AG20443 (cell line): ENCODE data around the gene PRKAG1.
A peak's percentile ranks its signal among the peaks of the same experiment; 100 is the strongest.

ENCODE experiments used
- DNase-seq: peaks from one replicate; pipeline ENCODE4 v3.0.0; 2012; ENCODE audit warnings: low spot score, mixed read lengths

Gene PRKAG1

GRCh38 chr12:48966177-48966895 lies 52.2 kb downstream of the PRKAG1 start:
- no peak for DNase-seq

DNA sequence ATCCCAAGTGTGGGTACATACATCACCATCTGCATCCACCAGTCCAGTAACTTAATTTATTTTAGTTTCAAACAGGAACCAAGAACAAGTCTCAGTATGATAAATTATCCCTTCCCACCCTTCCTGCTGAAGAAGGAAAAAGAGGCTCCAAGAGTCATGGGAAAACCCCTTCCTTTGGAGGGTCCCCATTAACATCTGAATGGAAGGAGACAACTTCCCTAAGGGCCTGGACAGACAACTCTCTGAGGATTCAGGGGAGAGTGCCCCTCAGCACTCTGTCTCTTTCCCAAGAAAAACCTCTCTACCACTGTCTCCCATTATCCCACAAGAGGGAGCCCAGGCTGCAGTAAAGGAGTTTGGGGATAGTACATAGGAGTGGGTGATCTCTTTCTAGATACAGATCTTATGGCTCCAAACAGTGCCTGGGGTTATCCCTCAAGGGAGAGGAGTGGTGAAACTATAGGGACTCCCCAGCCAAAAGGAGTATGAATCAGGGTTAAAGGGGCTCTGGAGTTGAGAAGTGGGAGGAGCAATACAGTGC lies 53.2 kb downstream of the PRKAG1 start:
- DNase-seq: peak; percentile 51

DNA sequence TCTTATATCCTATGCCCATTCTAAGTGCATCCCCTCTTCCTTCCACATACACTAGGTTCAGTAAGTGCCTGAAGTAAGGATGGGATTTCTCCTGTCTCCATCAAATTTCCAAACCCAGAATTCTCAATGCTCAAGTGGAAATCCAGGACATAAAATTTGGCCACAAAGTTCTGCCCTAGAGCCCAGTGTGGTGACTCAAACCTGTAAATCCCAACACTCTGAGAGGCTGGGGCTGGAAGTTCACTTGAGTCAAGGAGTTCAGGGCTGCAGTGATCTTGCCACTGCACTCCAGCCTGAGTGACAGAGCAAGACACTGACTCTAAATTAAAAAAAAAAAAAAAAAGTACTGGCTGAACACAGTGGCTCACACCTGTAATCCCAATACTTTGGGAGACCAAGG lies 56.8 kb downstream of the PRKAG1 start:
- DNase-seq: no peak

DNA sequence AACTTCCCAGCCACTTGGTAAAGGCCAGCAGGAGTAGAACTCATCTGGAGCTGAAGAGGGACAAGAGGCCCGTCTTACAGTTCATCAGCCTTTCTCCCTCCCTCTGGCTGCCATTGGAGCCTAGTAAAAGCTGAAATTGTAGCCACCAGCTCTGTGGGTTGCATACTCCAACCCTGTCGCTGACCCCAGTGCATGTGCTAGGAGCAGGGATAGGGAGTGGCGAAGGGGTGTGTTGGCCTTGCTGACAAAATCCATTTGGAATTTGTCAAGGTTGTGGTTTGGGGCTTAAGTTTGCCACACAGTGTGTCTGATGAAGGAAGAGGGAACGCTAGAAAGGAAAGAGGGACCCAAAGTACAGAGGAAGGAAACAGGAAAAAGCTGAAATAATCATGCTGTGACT lies 57.2 kb downstream of the PRKAG1 start:
- peak; percentile 19 for DNase-seq

- DNase-seq: no peak
Observed at GRCh38 chr12:48960834-48961233, 57.7 kb downstream of the PRKAG1 start.

- no peak for DNase-seq
Observed at GRCh38 chr12:48958049-48958388, 60.6 kb downstream of the PRKAG1 start.

DNA sequence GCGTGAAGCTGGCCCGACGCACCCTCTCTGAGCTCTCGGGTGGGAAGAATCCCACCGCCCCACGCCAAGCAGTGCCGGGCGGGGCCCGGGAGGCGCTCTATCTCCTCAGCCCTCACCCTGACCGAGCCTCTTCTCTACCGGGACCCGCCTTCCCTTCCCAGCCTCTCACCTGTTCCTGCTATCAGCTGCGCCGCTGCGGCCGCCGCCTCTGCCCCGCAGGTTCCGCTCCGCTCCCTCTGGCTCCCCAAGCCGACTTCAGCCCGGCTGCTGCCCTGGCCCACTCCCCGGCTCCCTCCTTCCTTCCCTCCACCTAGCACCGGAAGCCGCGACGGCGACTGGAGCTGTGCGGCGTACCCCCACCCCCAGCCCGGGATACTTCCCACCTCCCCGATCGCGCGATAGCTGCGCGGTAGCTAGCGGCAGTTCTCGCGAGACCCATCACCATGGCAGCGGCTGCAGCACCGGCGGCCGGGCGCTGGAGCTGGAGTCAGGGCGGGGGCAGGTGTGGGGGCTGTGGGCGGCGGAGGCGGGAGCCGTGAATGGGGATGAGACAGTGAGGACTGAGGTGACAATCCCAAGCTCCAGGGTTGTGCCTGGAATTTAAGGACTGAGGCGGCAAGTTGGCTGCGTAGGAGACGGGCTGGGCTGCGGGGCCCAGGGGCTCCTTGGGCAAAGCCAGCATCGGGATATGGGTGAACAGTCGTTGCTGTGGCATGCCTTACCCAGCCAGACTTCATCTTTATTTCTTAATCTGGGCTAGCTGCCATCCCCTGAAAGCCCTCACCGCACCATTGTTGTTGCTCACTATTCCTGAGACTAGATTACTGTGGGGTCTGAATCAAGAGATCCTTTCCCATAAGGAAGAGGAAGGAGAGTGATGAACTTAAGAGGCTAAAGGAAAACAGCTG lies 61.2 kb downstream of the PRKAG1 start, which contains the start of gene ARF3:
ARF3 (minus strand) TSS at position 347 of the 908 bp plus-strand sequence. CDS start 16,392 bp downstream, outside the sequence.
- DNase-seq: peak; percentile 97

GRCh38 chr12:48956279-48957140 lies 62.1 kb downstream of the PRKAG1 start:
- peak; percentile 94 for DNase-seq

DNA sequence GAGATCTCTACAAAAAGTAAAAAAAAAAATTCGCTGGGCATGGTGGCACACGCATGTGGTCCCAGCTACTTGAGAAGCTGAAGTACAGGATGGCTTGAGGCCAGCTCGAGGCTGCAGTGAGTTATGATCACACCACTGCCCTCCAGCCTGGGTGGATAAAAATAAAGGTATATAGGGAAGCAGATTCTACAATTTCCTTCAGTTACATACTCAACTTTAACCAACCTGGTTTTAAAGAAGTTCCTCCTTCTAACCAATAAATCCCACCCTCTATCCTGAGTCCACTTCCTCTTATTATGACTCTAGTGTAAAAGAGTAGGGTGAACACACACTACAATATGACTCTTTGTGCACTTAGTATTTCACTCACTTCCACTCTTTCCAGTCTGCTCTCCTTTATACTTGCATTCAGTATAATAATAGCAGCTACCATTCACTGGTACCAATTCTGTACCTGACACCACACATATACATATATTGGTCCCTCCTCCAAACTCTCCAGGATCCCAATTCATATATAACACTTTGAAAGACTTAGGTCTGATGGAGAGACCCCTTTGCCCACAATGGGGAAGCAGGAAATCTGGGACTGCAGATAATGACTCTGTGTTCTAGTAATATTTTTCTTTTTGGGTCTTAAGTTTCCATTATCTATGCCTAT lies 63.6 kb downstream of the PRKAG1 start:
- DNase-seq: no peak

GRCh38 chr12:48954061-48954460 lies 64.5 kb downstream of the PRKAG1 start:
- no peak for DNase-seq

- no peak for DNase-seq
Observed at GRCh38 chr12:48952691-48953090, 65.9 kb downstream of the PRKAG1 start.
